ENCODE measurements around the gene DPEP3. TPM values are rescaled to one million over a fixed set of nuclear protein-coding genes. Genes with fewer than 3 reads are reported as not detected.
"Not testable (repeated sequence)": the region's sequence is repeated elsewhere in the genome, so short reads cannot be mapped to it uniquely, and the experiment has no call there.

The DPEP3 gene
- total and polyA plus RNA-seq, 7 donors = 0.09 to 0.46 (median 0.27) TPM; not detected in 4

DNA sequence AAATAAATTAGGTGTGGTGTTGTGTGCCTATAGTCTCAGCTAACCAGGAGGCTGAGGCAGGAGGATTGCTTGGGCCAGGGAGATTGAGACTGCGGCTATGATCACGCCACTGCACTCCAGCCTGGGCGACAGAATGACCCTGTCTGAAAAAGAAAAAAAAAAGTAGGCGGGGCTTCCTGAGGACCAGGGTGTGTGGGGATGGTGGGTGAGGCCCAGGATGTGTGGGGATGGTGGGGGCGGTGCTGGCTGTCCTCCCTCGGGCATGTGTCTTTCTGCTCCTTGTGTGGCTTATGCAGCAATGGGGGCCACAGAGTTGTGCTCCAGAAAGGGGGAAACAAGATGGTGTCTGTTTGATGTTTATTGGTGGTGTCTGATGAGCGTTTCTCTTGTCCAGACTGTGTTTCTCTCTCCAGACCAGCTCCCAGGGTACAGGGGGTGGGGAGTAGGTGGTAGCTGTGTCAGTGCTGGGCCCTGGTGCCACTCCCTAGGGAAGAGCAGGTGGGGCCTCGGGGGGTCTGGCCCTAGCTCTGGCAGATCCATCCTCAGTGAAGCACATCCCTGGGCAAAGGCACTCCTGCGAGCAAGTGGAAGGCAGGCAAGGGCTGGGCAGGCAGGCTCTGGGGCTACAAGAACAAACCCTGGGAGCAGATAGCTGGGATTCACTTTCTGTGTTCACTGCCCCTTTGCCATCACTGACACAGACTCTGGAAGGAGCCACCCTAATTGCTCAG is 38.7 kb downstream of the DPEP3 start:
- no peak for DNase-seq
- Histone ChIP-seq H3K36me3 (peaks cover 16 to 55% (median 29%) of the 10 kb centered on the region in 4 donors), H3K9me3 (no peaks in the 10 kb centered on the region), H3K27me3 (no peaks in the 10 kb centered on the region), H3K27ac (peak overlapping the region; percentile 22 to 85 (median 77)), H3K4me3 (no peak overlapping the region), H3K4me1 (peaks cover 0 to 55% (median 47%) of the 10 kb centered on the region in 4 donors)
- intact Hi-C loops (cut with DNase I) = no loop called here
- TF ChIP-seq, protein P1, sequence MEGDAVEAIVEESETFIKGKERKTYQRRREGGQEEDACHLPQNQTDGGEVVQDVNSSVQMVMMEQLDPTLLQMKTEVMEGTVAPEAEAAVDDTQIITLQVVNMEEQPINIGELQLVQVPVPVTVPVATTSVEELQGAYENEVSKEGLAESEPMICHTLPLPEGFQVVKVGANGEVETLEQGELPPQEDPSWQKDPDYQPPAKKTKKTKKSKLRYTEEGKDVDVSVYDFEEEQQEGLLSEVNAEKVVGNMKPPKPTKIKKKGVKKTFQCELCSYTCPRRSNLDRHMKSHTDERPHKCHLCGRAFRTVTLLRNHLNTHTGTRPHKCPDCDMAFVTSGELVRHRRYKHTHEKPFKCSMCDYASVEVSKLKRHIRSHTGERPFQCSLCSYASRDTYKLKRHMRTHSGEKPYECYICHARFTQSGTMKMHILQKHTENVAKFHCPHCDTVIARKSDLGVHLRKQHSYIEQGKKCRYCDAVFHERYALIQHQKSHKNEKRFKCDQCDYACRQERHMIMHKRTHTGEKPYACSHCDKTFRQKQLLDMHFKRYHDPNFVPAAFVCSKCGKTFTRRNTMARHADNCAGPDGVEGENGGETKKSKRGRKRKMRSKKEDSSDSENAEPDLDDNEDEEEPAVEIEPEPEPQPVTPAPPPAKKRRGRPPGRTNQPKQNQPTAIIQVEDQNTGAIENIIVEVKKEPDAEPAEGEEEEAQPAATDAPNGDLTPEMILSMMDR (IDR thresholded peaks at IDR 0.05) = no peak
- TF ChIP-seq EP300 (IDR thresholded peaks at IDR 0.05) = no peak
- no peak for TF ChIP-seq POLR2AphosphoS5 (IDR thresholded peaks at IDR 0.05)
- TF ChIP-seq POLR2A (IDR thresholded peaks at IDR 0.05) = no peak
- 58 to 75% methylated on average over 9 of the region's 9 CpGs for WGBS, 2 donors

DNA sequence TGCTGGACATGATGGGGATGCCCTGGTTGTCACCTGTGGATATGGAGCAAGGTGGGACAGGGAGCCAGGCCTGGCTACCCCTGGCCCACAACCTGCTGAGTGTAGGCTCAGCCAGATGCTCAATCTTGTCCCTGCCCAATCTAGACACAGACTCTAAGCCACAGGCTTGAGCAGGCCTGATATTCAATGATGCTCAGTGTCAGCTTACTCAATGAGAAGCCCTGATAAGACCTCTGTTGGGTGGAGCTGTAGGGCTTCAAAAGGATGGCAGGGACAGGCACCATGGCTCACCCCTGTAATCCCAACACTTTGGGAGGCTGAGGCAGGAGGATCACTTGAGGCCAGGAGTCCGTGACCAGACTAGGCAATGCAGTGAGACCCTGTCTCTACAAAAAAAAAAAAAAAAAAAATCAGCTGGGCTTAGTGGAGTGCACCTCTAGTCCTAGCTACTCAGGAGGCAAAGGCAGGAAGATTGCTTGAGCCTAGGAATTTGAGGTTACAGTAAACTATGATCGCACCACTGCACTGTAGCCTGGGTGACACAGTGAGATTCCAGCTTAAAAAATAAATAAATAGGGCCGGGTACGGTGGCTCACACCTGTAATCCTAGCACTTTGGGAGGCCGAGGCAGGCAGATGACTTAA is 39.7 kb downstream of the DPEP3 start:
- Histone ChIP-seq H3K27me3 (no peaks in the 10 kb centered on the region), H3K4me1 (peaks cover 0 to 54% (median 44%) of the 10 kb centered on the region in 4 donors), H3K9me3 (no peaks in the 10 kb centered on the region), H3K27ac (peak overlapping the region in 1 of 4 donors; percentile 7), H3K4me3 (no peak overlapping the region), H3K36me3 (peaks cover 5 to 45% (median 18%) of the 10 kb centered on the region in 4 donors)
- intact Hi-C loops (cut with DNase I) = no loop called here
- WGBS, 2 donors = 91 to 96% methylated on average over 5 of the region's 5 CpGs
- DNase-seq = no peak
- TF ChIP-seq EP300 (IDR thresholded peaks at IDR 0.05) = no peak
- TF ChIP-seq POLR2AphosphoS5 (IDR thresholded peaks at IDR 0.05) = no peak
- TF ChIP-seq, protein P1 (IDR thresholded peaks at IDR 0.05) = no peak
- no peak for TF ChIP-seq POLR2A (IDR thresholded peaks at IDR 0.05)

DNA sequence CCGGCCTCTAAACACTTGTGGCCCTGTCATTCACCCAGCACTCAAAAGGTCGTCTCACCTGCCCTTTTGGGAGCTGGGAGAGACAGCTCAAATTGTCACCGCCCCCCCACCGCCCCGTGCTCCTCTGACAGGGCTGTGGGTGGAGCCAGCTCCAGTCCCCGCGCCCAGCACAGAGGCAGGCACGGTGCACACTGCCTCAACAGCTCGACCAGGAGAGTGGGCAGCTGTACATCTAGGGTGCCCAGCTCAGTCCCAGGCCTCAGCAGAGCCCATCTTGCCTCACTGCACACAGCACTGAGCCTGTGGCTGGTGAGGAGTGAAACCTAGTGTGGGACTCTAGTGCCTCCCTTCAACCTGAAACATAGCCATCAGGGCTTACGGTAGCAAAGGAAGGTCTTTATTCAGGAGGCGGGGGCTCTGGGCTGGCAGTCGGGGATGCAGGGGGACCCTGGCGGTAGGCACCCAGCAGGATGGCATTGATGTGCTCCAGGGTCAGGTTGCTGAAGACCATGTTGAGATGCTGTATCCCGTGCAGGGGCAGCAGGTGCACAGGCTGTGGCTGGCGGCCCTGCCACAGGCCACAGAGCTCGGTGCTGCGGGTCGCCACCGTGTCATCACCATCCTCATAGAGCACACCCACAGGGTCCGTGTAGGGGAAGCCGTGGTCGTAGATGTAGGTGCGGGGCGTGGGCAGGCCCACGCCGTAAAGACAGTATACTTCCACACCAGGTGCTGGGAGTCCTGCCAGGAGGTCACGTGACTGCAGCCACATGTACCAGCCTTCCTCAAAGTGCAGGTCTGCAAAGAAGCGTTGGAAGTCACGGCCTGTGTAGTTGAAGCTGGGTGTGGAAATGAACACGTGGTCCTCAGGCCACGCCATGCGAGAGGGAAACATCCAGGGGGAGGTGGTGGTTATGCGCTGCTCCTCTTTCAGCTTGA is 40.5 kb downstream of the DPEP3 start:
- peak overlapping the region in 2 of 4 donors; percentile 7 to 42 for H3K27ac ChIP-seq
- WGBS, 2 donors = 56 to 63% methylated on average over 33 of the region's 33 CpGs
- peaks cover 0 to 37% (median 12%) of the 10 kb centered on the region in 4 donors for H3K36me3 ChIP-seq
- TF ChIP-seq POLR2AphosphoS5 (IDR thresholded peaks at IDR 0.05) (peak in 2 of 4 donors; percentile 10 to 34), EP300 (IDR thresholded peaks at IDR 0.05) (no peak), POLR2A (IDR thresholded peaks at IDR 0.05) (no peak)
- TF ChIP-seq, protein P1 (IDR thresholded peaks at IDR 0.05) = no peak
- no peaks in the 10 kb centered on the region for H3K9me3 ChIP-seq
- H3K4me3 ChIP-seq = no peak overlapping the region
- no peak for DNase-seq
- peaks cover 0 to 52% (median 44%) of the 10 kb centered on the region in 4 donors for H3K4me1 ChIP-seq
- no peaks in the 10 kb centered on the region for H3K27me3 ChIP-seq
- intact Hi-C loops (cut with DNase I) = loop anchor here (5.0 to 10.0 kb wide), 2 partner anchors 97 to 415 kb away; partner anchors contain the start of genes RIPOR1 and THAP11

DNA sequence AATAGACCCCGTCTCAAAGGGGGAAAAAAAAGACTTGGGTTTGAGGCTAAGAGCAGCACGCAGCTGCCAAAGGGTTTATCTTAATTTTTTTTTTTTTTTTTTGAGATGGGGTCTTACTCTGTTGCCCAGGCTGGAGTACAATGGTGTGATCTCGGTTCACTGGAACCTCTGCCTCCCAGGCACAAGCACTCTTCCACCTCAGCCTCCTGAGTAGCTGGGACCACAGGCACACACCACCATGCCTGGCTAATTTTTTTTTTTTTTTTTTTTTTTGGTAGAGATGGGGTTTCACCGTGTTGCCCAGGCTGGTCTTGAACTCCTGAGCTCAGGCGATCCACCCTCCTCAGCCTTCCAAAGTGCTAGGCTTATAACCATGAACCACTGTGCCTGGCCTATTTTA is 42.6 kb downstream of the DPEP3 start:
- H3K9me3 ChIP-seq, DNase-seq, H3K4me3 ChIP-seq, H3K27me3 ChIP-seq: not testable (repeated sequence)
- 94 to 96% methylated on average over 5 of the region's 5 CpGs for WGBS, 2 donors
- intact Hi-C loops (cut with DNase I) = loop anchor here (5.0 to 10.0 kb wide), 2 partner anchors 95 to 413 kb away; partner anchors contain the start of genes RIPOR1 and THAP11
- Histone ChIP-seq H3K36me3 (peaks cover 0 to 35% (median 9%) of the 10 kb centered on the region in 4 donors), H3K27ac (peak overlapping the region in 3 of 4 donors; percentile 92 to 97 (median 95)), H3K4me1 (peaks cover 0 to 39% (median 31%) of the 10 kb centered on the region in 4 donors)

All from sigmoid colon (tissue), 7 donors.